Kidney capillary endothelial cell (primary cell): Measurements from ENCODE around the gene MUC5AC.
"Not testable (repeated sequence)": the region's sequence is repeated elsewhere in the genome, so short reads cannot be mapped to it uniquely, and the experiment has no call there.

Experiments used
- DNase-seq: peaks from one replicate; pipeline ENCODE4 v3.0.0-alpha.2; 2018; ENCODE audit warnings: low spot score

The MUC5AC gene

DNA sequence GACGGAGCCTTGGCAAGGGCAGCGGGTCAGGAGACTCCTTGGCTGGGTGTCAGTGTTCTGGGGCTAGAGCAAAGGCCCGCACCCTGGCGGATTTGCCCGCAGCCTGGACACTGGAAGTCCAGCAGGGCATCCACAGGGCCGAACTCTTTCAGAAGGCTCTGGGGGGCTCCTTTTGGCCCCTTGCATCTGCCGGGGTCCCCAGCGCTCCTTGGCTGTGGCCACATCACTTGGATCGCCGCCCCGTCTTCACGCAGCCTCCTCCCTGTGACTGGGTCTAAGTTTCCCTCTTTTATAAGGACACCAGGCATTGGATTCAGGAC, 20.0 kb downstream of the MUC5AC start:
- no peak for DNase-seq

DNA sequence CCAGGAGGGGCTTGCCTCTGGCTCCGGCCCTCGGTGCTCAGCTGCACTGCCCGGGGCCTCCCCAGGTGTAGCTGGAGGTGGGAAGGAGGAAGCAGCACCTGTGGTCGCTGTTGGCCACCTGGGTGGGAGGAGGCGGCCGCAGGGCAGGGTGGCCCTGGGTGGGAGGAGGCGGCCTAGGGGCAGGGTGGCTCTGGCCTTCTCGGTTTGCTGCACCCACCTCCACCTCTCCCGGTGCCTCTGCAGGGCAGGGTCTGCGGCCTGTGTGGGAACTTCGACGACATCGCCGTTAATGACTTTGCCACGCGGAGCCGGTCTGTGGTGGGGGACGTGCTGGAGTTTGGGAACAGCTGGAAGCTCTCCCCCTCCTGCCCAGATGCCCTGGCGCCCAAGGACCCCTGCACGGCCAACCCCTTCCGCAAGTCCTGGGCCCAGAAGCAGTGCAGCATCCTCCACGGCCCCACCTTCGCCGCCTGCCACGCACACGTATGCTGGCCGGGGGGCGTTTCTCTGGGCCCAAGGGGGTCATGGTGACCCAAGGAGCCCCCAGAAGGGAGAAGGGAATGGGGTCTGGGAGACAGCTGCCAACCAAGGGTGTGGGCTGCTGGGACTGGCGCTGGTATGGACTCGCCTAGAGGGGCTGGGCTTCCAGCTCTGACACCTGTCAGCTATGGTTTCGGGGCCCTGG, 20.6 kb downstream of the MUC5AC start:
- DNase-seq = no peak

DNA sequence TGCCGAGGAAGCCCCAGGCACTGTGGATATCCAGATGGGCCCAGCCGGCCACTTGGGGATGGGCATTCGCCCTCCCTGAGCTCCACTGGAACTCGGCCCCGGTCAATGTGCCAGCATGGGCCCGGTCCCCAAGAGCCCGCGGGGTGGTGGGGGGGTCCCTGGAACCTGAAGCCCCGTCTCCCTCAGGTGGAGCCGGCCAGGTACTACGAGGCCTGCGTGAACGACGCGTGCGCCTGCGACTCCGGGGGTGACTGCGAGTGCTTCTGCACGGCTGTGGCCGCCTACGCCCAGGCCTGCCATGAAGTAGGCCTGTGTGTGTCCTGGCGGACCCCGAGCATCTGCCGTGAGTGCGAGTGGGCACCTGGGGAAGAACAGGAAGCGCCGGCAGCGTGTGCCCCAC, 21.2 kb downstream of the MUC5AC start:
- DNase-seq = no peak

DNA sequence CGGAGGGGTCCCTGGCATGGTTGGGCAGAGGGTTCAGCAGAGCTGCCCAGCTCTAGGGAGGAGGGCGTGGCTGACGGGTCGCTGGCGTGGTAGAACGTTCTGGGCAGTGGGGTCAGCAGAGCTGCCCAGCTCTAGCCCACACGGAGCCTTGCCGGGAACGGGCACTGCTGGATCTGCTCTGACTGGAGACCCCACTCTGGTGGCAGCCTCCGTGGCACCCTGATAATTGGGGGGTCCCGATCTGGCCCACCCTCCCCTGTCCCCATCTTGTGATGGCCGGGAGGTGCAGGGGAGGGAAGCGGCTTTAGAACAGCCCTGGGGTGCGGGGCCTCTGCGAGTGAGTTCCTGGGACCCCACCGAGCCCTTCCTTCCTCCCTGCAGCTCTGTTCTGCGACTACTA, 21.9 kb downstream of the MUC5AC start:
- no peak for DNase-seq

DNA sequence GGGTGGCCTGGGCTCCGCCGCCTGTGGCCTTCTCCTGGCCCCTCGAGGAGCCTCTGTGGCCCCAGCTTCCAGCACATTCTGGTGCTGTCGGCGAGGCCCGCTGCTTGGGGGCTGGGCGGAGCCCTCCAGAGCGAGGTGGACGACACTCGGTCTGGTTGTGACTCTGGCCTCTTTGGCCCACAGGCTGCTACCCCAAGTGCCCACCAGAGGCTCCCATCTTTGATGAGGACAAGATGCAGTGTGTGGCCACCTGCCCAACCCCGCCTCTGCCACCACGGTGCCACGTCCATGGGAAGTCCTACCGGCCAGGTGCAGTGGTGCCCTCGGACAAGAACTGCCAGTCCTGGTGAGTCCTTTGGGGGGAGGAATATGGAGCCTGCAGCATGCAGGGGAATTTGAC, 22.4 kb downstream of the MUC5AC start:
- DNase-seq = no peak

DNA sequence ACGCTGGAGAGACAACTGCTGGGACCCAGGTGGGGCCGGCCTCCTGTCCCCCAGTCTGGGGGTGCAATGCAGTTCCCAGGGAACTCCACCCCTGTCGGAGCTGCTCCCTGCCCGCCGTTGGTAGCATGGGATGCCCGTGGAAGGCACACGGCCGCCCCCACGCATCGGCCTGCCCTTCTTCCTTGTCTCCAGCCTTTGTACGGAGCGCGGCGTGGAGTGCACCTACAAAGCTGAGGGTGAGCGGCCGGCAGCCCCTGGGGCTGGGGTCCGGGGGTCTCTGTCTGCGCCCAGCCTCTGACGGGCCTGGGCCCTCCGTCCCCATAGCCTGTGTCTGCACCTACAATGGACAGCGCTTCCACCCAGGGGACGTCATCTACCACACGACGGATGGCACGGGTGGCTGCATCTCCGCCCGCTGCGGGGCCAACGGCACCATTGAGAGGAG, 23.2 kb downstream of the MUC5AC start:
- DNase-seq = no peak

DNA sequence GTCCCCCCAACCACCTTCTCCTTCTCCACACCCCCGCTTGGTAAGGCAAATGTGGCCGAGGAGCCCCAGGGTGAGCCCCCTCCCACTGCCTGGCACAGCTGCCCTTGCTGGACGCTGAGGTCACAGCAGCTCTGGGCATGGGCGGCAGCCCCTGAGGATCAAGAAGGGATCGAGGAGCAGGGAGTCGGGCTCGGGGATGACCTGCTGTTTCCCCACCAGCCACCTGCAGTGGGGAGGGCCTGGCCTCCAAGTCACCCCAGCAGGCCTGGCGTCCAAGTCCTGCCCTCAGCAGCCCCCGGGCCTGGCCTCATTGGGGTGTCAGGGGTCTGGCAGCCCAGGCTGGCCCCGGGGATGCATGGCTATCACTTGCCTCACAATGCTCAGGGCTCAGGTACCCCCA, 23.7 kb downstream of the MUC5AC start:
- no peak for DNase-seq

DNA sequence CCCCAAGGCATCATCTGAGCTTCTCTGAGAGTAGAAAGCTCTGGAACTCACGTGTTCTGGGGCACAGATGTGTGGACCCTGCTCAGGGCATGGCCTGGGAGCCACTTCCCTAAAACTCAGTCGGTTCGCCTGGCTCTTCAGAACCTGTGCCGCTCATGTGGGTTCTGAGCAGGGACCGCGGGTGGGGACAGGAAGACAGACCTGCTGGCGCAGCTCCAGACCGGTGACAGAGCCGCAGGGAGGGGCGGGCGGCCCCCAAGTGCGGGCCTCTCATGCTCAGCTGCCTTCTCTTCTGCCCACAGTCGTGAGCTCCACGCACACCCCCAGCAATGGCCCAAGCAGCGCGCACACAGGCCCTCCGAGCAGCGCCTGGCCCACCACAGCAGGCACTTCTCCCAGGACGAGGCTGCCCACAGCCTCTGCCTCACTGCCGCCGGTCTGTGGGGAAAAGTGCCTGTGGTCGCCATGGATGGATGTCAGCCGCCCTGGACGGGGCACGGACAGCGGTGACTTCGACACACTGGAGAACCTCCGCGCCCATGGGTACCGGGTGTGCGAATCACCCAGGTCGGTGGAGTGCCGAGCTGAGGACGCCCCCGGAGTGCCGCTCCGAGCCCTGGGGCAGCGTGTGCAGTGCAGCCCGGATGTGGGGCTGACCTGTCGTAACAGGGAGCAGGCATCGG, 24.2 kb downstream of the MUC5AC start:
- no peak for DNase-seq

DNA sequence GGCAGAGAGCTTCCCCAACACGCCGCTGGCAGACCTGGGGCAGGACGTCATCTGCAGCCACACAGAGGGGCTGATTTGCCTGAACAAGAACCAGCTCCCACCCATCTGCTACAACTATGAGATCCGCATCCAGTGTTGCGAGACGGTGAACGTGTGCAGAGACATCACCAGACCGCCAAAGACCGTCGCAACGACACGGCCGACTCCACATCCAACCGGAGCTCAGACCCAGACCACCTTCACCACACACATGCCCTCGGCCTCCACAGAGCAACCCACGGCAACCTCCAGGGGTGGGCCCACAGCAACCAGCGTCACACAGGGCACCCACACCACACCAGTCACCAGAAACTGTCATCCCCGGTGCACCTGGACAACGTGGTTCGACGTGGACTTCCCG, 26.4 kb downstream of the MUC5AC start:
- DNase-seq = not testable (repeated sequence)

DNA sequence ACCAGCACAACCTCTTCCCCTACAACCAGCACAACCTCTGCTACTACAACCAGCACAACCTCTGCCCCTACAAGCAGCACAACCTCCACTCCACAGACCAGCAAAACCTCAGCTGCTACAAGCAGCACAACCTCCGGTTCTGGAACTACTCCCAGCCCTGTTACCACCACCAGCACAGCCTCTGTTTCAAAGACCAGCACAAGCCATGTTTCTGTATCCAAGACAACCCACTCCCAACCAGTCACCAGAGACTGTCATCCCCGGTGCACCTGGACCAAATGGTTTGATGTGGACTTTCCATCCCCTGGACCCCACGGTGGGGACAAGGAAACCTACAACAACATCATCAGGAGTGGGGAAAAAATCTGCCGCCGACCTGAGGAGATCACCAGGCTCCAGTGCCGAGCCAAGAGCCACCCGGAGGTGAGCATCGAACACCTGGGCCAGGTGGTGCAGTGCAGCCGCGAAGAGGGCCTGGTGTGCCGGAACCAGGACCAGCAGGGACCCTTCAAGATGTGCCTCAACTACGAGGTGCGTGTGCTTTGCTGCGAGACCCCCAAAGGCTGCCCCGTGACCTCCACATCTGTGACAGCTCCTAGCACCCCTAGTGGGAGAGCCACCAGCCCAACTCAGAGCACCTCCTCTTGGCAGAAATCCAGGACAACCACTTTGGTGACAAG, 30.8 kb downstream of the MUC5AC start:
- not testable (repeated sequence) for DNase-seq

DNA sequence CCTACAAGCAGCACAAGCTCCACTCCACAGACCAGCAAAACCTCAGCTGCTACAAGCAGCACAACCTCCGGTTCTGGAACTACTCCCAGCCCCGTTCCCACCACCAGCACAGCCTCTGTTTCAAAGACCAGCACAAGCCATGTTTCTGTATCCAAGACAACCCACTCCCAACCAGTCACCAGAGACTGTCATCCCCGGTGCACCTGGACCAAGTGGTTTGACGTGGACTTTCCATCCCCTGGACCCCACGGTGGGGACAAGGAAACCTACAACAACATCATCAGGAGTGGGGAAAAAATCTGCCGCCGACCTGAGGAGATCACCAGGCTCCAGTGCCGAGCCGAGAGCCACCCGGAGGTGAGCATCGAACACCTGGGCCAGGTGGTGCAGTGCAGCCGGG, 32.1 kb downstream of the MUC5AC start:
- DNase-seq = not testable (repeated sequence)

DNA sequence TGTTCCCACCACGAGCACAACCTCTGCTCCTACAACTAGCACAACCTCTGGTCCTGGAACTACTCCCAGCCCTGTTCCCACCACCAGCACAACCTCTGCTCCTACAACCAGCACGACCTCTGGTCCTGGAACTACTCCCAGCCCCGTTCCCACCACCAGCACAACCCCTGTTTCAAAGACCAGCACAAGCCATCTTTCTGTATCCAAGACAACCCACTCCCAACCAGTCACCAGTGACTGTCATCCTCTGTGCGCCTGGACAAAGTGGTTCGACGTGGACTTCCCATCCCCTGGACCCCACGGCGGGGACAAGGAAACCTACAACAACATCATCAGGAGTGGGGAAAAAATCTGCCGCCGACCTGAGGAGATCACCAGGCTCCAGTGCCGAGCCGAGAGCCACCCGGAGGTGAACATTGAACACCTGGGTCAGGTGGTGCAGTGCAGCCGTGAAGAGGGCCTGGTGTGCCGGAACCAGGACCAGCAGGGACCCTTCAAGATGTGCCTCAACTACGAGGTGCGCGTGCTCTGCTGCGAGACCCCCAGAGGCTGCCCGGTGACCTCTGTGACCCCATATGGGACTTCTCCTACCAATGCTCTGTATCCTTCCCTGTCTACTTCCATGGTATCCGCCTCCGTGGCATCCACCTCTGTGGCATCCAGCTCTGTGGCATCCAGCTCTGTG, 34.2 kb downstream of the MUC5AC start:
- DNase-seq = not testable (repeated sequence)

DNA sequence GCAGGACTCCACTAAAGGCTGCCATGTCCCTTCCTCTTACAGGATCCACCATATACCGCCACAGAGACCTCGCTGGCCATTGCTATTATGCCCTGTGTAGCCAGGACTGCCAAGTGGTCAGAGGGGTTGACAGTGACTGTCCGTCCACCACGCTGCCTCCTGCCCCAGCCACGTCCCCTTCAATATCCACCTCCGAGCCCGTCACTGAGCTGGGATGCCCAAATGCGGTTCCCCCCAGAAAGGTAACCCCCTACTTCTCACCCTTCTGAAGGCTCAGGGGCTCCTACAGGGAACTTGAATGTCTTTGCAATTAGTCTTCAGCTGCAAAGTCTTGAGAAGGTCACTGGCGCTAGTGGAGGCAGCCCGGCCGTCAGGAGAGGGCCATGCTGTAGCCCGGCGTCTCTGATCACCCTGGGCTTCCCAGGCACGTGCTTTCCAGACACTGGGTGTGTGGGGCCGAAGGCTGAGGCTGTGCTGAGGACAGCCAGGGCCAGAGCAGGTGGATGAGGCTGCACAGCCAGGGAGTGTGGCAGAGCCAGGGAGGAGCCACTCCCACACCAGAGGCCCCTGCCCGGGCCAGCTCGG, 35.1 kb downstream of the MUC5AC start:
- DNase-seq = no peak

DNA sequence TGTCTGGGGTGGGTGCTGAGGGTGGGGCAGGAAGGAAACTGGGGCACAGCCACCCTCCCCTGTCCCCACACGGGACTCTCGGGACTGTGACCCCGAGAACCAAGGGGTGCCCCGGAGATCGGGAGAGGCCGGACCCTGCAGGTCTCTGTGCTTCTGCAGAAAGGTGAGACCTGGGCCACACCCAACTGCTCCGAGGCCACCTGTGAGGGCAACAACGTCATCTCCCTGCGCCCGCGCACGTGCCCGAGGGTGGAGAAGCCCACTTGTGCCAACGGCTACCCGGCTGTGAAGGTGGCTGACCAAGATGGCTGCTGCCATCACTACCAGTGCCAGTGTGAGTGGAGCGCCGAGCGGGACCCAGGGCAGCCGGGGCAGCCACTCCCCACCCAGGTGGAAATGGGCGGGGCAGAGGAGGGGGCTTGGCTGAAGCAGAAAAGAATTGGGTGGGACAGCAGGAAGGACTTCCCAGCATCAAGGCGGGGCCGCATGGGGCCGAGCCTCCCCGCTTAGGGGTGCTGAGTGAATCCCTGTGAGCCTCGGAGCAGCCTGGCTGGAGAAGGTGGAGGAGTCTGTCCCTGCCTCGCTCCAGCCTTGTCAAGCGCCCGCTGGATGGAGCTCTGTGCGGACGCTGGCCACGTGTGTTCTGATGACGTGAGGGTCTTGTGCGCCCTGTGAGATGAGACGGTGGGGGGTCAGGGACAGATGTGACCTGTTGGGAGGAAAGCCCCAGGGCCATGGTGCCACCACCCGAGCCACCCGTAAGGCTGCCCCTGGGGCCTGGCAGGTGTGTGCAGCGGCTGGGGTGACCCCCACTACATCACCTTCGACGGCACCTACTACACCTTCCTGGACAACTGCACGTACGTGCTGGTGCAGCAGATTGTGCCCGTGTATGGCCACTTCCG, 35.8 kb downstream of the MUC5AC start:
- no peak for DNase-seq

DNA sequence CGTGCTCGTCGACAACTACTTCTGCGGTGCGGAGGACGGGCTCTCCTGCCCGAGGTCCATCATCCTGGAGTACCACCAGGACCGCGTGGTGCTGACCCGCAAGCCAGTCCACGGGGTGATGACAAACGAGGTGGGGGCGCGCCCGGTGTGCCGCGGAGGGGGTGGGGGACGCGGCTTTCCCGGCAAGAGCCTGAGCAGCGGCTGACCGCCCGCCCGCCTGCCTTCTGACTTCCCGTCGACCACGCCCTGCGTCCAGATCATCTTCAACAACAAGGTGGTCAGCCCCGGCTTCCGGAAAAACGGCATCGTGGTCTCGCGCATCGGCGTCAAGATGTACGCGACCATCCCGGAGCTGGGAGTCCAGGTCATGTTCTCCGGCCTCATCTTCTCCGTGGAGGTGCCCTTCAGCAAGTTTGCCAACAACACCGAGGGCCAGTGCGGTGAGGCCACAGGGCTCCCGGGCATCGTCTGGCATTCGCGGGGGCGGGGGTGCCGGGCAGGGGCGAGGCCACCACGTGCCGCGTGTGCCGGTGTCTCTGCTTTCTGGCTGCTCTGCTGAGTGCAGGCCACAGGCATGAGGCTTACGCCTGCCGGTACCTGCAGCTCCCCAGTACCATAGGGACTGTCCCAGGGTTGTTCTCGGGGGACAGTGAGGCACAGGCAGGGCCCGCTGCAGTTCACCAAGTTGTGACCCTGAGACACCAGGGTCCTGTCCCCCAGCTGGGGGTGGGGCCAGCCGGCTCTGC, 36.7 kb downstream of the MUC5AC start:
- no peak for DNase-seq

DNA sequence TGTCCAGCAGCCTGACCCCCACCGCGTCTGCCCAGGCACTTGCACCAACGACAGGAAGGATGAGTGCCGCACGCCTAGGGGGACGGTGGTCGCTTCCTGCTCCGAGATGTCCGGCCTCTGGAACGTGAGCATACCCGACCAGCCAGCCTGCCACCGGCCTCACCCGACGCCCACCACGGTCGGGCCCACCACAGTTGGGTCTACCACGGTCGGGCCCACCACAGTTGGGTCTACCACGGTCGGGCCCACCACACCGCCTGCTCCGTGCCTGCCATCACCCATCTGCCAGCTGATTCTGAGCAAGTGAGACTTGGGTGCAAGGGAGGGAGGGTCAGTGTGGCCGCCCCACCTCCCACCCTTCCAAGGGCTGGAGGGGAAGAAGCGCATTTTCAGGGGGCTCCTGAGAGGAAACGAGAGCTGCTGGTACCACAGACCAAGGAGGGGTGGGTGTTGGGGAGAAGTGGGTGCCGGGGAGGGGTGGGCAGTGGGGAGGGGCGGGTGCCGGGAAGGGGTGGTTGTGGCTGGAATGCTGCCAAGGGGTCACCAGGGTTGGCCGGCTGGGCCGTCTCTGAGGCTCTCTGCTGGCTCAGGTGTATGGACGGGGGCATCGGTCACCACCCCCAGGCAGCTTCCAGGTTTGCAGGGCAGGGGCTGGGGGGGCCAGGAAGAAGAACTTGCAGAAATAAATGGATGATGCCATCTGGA, 37.4 kb downstream of the MUC5AC start:
- no peak for DNase-seq

DNA sequence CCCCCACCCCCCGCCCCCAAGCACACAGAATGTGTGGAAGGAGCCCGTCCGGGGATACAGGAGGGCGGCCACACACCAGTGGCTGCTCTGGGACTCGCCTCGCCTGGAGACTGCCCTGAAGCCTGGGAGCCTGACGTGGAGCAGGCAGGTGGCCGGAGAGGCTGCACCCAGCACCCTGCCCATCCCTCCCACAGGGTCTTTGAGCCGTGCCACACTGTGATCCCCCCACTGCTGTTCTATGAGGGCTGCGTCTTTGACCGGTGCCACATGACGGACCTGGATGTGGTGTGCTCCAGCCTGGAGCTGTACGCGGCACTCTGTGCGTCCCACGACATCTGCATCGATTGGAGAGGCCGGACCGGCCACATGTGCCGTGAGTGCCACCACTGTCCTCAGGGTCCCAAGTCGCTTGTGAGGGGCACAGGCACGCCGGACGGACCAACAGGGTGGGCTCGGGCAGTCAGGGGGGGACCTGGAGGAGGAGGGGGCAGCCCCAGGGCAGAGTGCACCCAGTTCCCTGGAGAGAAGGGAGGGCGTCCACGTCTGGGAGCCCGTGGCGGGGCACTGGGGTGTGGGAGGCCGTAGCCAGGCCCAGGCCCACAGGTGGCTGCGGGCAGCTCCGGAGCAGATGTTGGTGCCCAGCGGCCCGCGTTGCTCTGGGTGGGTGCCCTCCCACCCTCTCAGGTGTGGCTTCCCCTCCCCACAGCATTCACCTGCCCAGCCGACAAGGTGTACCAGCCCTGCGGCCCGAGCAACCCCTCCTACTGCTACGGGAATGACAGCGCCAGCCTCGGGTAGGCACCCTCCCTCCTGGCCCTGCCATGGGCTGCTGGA, 38.1 kb downstream of the MUC5AC start:
- DNase-seq = no peak

DNA sequence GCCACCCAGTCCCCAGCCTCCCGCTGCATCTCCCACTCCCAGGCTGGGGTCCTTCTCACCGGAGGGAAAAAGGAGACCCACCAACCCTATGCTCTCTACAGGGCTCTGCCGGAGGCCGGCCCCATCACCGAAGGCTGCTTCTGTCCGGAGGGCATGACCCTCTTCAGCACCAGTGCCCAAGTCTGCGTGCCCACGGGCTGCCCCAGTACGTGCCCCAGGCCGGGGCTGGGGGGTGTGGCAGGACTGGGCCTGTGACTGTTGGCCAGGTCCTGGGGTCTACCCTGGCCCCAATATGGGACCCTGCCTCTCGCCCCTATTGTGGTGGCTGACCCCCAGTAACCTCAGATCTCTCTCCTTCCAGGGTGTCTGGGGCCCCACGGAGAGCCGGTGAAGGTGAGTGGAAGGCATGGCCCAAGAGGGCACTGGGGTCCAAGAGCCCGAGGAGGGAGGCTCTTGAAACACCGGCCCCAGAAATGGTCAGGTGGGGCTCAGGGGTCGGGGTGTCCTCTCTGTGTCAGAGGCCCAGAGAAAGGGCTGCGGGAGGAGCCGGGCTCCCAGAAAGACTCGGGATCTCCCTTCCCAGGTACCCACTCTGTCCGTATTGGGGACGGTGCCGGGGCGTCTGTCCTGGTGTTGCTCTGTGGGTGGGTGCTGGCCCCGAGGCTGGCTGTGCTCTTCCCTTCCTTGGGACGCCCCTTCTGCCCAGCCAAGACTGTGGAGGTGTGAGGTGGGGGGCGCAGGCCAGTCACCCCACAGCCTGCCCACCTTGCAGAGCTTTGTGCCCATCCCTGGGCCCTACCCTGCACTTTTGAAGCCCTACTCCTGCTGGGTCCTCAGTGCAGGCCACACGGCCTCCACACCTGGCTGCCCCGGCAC, 39.0 kb downstream of the MUC5AC start:
- no peak for DNase-seq
